HG03565 (cell line): ENCODE measurements around the gene PDXK.
A peak's percentile ranks its signal among the peaks of the same experiment; 100 is the strongest.

Experiments used
- ATAC-seq: cut with Tn5 transposase; IDR thresholded peaks from one replicate; pipeline ENCODE4 v1.9.1; 2021; ENCODE audit warnings: mild to moderate bottlenecking, moderate library complexity; ENCODE audit not compliant: unreplicated experiment

Gene PDXK

GRCh38 chr21:43721939-43722338 lies 3.0 kb downstream of the PDXK start:
- ATAC-seq = no peak

GRCh38 chr21:43723648-43724047 lies 4.7 kb downstream of the PDXK start:
- no peak for ATAC-seq

- ATAC-seq = no peak
These were observed 8.0 kb downstream of the PDXK start for GRCh38 chr21:43726686-43727518.

GRCh38 chr21:43727519-43728153 lies 8.7 kb downstream of the PDXK start:
- ATAC-seq = no peak

- no peak for ATAC-seq
These were observed 9.2 kb downstream of the PDXK start for GRCh38 chr21:43728154-43728466.

- ATAC-seq = peak; percentile 64
These were observed 9.8 kb downstream of the PDXK start for GRCh38 chr21:43728467-43729390.

- no peak for ATAC-seq
These were observed 12.5 kb downstream of the PDXK start for GRCh38 chr21:43731476-43731875.

GRCh38 chr21:43731891-43732711 lies 13.2 kb downstream of the PDXK start:
- ATAC-seq = no peak

GRCh38 chr21:43733060-43733459 lies 14.1 kb downstream of the PDXK start:
- ATAC-seq = no peak

- ATAC-seq = no peak
These were observed 14.7 kb downstream of the PDXK start for GRCh38 chr21:43733529-43734071.

GRCh38 chr21:43734131-43734927 lies 15.4 kb downstream of the PDXK start:
- ATAC-seq = no peak

GRCh38 chr21:43734928-43735229 lies 15.9 kb downstream of the PDXK start:
- ATAC-seq = no peak

GRCh38 chr21:43735236-43736091 lies 16.5 kb downstream of the PDXK start:
- no peak for ATAC-seq

GRCh38 chr21:43736224-43736883 lies 17.4 kb downstream of the PDXK start:
- ATAC-seq = no peak

GRCh38 chr21:43737158-43737950 lies 18.4 kb downstream of the PDXK start:
- ATAC-seq = no peak

GRCh38 chr21:43739621-43740435 lies 20.9 kb downstream of the PDXK start:
- no peak for ATAC-seq
